GM20431 (cell line): ENCODE data around the gene TAMALIN.

Experiments
- in situ Hi-C: fragments of 300-500 bp; cut with MseI, MboI; formaldehyde crosslinking; loops from one replicate; pipeline ENCODE4 v1.15.0; 2020; ENCODE audit warnings: low sequenced_read_pairs; ENCODE audit not compliant: unreplicated experiment

The TAMALIN gene

DNA sequence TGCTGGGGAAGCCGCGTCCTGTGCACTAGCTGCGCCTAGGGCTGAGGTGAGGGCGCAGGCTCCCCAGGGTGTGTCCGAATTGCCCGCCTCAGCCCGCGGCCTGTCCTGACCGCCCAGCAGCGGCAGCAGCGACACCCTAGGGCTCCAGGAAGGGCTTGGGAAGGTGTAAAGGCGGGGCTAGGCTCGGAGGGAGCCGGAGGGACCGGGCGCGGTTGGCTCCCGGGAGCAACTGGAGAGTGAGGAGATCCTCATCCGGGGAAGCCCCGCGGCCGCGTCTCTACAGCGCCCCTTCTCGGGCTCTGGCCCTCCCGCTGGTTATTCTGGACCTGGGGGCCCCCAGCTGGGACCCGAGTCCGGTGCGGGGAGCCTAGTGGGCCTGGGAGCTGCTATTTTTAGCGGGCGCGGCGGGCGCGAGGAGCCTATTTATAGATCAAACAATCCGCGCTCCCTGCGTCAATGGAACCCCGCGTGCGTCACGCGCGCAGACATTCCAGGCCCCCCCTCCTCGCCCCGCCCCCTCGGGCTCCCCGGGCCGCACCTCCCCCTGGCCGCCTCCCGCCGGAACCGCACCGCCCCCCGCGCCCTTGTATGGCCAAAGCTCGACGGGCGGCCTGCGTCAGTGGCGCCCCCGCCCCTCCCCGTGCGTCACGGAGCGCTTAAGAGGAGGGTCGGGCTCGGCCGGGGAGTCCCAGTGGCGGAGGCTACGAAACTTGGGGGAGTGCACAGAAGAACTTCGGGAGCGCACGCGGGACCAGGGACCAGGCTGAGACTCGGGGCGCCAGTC lies 44.2 kb downstream of the TAMALIN start, which contains the start of gene NR4A1:
TSS of gene NR4A1 (plus strand) at position 685 of the 784 bp plus-strand sequence. CDS start 2,887 bp downstream, outside the sequence.
- in situ Hi-C loops: no loop called here

- in situ Hi-C loops: no loop called here
Observed at GRCh38 chr12:52052468-52053186, 45.9 kb downstream of the TAMALIN start.

- in situ Hi-C loops: no loop called here
Observed at GRCh38 chr12:52053536-52054209, 46.9 kb downstream of the TAMALIN start.

DNA sequence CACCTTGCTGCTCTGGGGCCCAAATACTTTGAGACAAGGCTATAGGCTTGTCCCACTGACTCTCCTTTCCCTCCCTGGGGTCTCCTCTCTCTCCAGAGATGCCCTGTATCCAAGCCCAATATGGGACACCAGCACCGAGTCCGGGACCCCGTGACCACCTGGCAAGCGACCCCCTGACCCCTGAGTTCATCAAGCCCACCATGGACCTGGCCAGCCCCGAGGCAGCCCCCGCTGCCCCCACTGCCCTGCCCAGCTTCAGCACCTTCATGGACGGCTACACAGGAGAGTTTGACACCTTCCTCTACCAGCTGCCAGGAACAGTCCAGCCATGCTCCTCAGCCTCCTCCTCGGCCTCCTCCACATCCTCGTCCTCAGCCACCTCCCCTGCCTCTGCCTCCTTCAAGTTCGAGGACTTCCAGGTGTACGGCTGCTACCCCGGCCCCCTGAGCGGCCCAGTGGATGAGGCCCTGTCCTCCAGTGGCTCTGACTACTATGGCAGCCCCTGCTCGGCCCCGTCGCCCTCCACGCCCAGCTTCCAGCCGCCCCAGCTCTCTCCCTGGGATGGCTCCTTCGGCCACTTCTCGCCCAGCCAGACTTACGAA lies 47.6 kb downstream of the TAMALIN start:
- in situ Hi-C loops: no loop called here

DNA sequence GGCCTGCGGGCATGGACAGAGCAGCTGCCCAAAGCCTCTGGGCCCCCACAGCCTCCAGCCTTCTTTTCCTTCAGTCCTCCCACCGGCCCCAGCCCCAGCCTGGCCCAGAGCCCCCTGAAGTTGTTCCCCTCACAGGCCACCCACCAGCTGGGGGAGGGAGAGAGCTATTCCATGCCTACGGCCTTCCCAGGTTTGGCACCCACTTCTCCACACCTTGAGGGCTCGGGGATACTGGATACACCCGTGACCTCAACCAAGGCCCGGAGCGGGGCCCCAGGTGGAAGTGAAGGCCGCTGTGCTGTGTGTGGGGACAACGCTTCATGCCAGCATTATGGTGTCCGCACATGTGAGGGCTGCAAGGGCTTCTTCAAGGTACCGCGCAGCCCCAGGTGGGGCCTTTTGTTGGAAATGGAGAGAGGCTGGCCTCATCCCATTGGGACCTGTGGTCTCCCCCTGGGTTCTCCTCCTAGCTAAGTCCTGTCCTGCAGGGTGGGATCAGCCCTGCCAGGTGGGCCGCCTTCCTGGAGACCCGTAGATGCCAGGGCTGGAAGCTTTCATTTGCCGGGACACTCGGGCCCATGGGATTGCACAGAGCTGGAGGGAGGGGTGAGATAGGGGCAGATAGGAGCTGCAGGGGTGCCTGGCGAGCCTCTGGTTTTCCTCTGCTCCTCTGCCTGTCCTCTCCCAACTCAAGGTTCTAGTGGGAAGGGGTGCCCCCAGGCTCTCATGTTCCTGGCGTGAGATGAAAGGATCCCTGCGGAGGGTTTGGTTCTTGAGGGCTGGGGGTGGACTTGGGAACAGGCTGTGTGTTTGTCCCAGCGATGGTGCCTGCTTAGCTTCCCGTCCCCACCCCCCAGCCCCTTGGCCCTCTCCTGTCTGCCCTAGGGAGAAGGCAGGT lies 48.3 kb downstream of the TAMALIN start:
- in situ Hi-C loops: no loop called here

DNA sequence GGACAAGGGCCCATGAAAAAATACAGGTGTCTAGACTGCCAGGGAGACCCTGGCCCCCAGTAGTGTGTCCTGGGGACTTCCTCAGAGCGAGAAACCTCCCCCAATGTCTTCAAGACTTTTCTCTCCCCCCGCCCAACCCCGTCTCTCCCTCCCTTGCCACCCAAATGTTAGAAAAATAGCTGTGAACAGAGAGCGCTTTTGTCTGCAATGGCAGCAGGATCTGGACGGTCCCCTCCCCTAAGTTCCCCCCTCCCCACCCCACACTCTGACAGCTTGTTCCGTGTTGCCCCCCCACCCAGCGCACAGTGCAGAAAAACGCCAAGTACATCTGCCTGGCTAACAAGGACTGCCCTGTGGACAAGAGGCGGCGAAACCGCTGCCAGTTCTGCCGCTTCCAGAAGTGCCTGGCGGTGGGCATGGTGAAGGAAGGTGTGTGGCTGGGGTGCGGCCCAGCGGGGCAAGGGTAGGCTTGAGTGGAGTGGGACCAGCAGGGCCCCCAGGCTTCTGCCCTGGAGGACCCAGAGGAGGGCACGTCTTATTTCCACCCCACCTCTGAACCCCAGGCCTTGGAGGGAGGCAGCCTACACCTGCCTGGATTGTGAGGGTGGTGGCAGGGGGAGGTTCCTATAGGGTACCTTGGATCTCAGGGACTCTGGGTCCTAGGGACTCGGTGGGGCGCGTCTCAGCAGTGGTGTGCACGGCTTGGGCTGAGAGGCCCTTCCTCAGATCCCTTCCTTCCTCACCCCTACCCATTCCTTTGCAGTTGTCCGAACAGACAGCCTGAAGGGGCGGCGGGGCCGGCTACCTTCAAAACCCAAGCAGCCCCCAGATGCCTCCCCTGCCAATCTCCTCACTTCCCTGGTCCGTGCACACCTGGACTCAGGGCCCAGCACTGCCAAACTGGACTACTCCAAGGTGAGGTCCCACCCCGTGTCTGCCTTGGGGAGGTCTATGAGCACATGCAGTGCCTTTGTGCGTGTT lies 49.3 kb downstream of the TAMALIN start:
- in situ Hi-C loops: no loop called here

DNA sequence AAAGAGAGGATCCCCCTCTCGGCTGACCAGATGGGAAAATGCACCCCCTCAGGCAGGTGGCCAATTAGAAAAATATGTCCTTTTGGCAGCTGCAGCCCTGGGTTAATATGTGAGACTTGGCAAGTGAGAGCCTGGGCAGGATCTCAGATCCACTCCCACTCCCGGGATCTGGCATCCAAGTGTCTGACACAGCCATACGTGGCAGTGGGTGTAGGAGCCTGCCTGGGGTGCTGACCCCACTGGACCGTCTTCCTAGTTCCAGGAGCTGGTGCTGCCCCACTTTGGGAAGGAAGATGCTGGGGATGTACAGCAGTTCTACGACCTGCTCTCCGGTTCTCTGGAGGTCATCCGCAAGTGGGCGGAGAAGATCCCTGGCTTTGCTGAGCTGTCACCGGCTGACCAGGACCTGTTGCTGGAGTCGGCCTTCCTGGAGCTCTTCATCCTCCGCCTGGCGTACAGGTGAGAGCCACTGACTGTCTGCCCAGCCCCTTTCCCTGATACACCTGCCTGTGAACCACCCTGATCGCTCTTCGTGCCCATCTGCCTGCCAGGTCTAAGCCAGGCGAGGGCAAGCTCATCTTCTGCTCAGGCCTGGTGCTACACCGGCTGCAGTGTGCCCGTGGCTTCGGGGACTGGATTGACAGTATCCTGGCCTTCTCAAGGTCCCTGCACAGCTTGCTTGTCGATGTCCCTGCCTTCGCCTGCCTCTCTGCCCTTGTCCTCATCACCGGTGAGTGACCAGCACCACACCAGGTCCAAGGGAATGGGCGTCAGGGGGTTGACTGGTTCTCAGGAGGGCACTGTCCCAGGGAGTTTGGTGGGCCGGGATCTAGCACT lies 50.3 kb downstream of the TAMALIN start:
- in situ Hi-C loops: no loop called here

- in situ Hi-C loops: no loop called here
Observed at GRCh38 chr12:52057638-52058576, 51.2 kb downstream of the TAMALIN start.

GRCh38 chr12:52058631-52059361 lies 52.0 kb downstream of the TAMALIN start:
- in situ Hi-C loops: no loop called here

DNA sequence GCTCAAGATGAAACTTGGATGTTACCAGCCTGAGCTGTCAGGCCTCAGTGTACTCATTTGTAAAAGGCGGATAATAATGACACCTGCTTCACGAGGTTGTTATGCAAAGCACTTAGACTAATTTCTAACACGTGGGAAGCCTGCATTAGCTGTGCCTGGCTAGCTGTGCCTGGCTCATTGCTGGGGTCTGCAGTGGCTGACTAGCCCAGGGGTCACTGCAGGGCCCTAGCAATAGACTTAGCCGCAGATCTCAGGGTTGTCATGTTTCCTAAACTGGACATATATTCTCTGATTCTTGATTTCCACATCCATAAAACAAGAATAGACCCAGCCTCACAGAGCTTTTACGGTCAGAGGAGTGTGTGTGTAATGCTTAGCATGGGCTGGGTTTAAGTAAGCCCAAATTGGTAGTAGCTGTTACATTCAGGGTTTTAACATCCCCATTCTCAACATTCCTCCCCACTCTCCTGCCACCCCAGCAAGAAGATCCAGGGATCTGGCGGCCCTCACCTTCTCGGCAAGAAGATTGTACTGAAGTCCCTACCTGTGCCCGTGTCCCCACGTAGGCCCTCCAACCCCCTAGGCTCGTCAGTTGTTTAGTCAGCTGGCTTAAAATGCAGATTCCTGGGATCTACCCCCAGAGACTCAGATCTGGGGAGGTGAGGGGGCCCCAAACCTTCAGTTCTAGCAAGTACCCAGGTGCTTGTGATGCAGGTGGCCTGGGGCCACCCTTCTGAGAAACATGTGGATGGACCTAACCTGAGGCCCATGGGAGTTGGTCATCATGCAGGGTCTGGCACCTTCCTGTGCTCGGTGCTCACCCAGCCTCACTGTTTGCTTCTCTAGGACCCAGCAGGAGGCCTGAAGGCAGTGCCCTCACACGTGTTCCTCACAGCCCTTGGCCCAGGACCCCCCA lies 53.1 kb downstream of the TAMALIN start:
- in situ Hi-C loops: no loop called here

- in situ Hi-C loops: no loop called here
Observed at GRCh38 chr12:52060498-52061177, 53.9 kb downstream of the TAMALIN start.

DNA sequence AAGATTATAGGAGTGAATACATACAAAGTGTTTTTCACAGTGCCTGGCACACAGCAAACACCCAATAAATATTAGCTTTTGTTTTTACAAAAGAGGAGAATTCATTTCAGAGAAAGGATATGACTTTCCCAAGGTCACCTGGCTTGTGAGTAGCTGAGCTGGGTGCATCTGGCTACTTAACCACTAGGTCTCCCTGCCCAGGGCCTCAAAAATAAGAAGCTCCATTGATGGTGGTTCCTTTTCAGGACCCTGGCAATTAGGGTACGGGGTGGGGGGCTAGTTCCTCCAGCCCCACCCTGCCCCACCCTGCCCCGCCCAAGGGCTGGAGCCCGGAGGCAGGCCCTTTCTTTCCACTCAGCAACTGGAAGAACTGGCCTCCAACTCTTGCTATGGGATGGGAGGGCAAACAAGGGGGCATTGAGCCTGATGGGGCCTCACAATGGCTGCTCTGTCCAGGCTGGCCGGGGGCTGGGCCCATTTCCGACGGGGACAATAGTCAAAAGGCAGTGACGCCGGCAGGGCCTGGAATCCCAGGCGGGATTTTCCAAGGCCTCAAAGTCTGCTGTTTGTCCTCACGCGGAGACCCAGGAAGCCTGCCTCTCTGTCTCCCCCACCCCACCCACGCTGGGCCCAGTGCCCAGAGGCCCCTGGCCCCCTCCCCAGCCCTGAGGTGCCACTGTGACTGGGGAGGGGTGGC lies 54.9 kb downstream of the TAMALIN start:
- in situ Hi-C loops: no loop called here

DNA sequence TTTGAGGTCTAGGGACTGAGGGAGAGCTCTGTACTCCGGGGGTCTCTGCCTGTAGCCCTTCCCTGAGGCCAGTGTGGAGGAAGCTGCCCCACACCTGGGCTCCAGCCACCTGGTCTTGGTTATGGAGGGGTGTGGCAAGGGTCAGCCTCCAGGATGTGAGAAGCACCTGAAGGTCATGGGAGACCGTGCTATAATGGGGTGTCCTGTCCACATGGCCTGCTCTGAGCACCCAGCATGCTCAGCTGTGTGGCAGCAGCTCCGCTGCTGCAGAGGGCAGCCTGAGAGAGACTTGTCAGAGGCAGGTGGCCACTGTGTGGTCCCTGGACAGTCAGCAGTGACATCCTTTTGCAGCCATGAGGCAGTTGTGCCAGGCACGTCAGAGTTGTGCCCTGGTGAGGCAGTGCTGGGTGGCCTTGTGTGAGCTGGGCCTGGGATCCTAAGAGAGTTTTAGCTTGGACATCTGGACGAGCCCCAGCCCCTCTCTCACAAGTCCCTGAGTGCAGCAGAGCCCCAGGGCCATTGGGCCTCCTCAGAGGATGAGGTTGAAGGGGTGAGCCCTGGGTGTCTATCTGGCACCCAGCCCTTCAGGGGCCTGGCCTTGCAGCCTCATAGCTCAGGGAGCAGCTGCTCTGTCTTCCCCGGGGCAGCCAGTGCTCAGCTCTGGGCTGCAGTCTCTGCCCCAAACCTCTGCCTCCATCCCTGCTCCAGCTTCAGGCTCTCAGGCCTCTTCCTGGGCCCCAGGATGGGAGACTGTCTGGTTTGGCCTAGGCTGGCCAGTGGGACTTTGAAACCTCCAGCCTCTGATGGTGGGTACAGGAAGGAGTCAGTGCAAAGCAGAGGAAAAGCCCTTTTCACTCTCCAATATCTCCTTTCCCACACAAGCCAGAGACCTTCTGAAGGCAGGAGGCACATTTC lies 55.7 kb downstream of the TAMALIN start:
- in situ Hi-C loops: no loop called here
